HG03571 (cell line): Measurements from ENCODE around the gene RTCB.
A peak's percentile ranks its signal among the peaks of the same experiment; 100 is the strongest.

Experiments
- ATAC-seq: cut with Tn5 transposase; IDR thresholded peaks from one replicate; pipeline ENCODE4 v1.9.1; 2021; ENCODE audit not compliant: unreplicated experiment

RTCB gene

GRCh38 chr22:32411829-32412592 lies at the start of gene RTCB:
Gene RTCB (minus strand): TSS chr22:32412247. CDS start chr22:32412156, 91 bp downstream.
- peak; percentile 64 for ATAC-seq

GRCh38 chr22:32457031-32457430 lies 45.0 kb upstream of the RTCB start:
- no peak for ATAC-seq

GRCh38 chr22:32448980-32449379 lies 36.9 kb upstream of the RTCB start:
- no peak for ATAC-seq

- no peak for ATAC-seq
Measured at GRCh38 chr22:32446321-32446720, 34.3 kb upstream of the RTCB start.

GRCh38 chr22:32444068-32444467 lies 32.0 kb upstream of the RTCB start:
- no peak for ATAC-seq

GRCh38 chr22:32430352-32430751 lies 18.3 kb upstream of the RTCB start:
- no peak for ATAC-seq

GRCh38 chr22:32426881-32427280 lies 14.8 kb upstream of the RTCB start:
- no peak for ATAC-seq

- no peak for ATAC-seq
Measured at GRCh38 chr22:32423664-32424063, 11.6 kb upstream of the RTCB start.

GRCh38 chr22:32422062-32422461 lies 10.0 kb upstream of the RTCB start:
- no peak for ATAC-seq

- ATAC-seq, result no peak
Measured at GRCh38 chr22:32421484-32421883, 9.4 kb upstream of the RTCB start.

GRCh38 chr22:32417906-32418305 lies 5.9 kb upstream of the RTCB start:
- no peak for ATAC-seq

- ATAC-seq, result no peak
Measured at GRCh38 chr22:32416556-32417085, 4.6 kb upstream of the RTCB start.

- no peak for ATAC-seq
Measured at GRCh38 chr22:32414191-32414590, 2.1 kb upstream of the RTCB start.

GRCh38 chr22:32413719-32414118 lies 1.7 kb upstream of the RTCB start:
- no peak for ATAC-seq

- no peak for ATAC-seq
Measured at GRCh38 chr22:32411402-32411801, 645 bp downstream of the RTCB start.

- no peak for ATAC-seq
Measured at GRCh38 chr22:32410459-32410858, 1.6 kb downstream of the RTCB start.

GRCh38 chr22:32409977-32410376 lies 2.1 kb downstream of the RTCB start:
- ATAC-seq, result no peak

GRCh38 chr22:32407936-32408335 lies 4.1 kb downstream of the RTCB start:
- no peak for ATAC-seq

- peak; percentile 39 for ATAC-seq
Measured at GRCh38 chr22:32407312-32407711, 4.7 kb downstream of the RTCB start.

GRCh38 chr22:32404021-32404420 lies 8.0 kb downstream of the RTCB start:
- no peak for ATAC-seq

- no peak for ATAC-seq
Measured at GRCh38 chr22:32401486-32401885, 10.6 kb downstream of the RTCB start.

- no peak for ATAC-seq
Measured at GRCh38 chr22:32396746-32397145, 15.3 kb downstream of the RTCB start.

GRCh38 chr22:32396255-32396654 lies 15.8 kb downstream of the RTCB start:
- no peak for ATAC-seq
